GM18520 (cell line): ENCODE measurements around the gene PAM16.
"Not testable (repeated sequence)": the region's sequence is repeated elsewhere in the genome, so short reads cannot be mapped to it uniquely, and the experiment has no call there.

Experiments used
- ATAC-seq: cut with Tn5 transposase; IDR thresholded peaks from one replicate; pipeline ENCODE4 v1.9.1; 2021; ENCODE audit not compliant: unreplicated experiment

The PAM16 gene

GRCh38 chr16:4353675-4354074 is 2.6 kb upstream of the PAM16 start:
- ATAC-seq: no peak

- no peak for ATAC-seq
Measured at GRCh38 chr16:4352843-4353242, 1.7 kb upstream of the PAM16 start.

GRCh38 chr16:4351880-4352279 is 759 bp upstream of the PAM16 start:
- no peak for ATAC-seq

GRCh38 chr16:4350365-4350786 is 745 bp downstream of the PAM16 start:
- no peak for ATAC-seq

- ATAC-seq: no peak
Measured at GRCh38 chr16:4349332-4349731, 1.8 kb downstream of the PAM16 start.

- ATAC-seq: no peak
Measured at GRCh38 chr16:4347765-4348509, 3.2 kb downstream of the PAM16 start.

- no peak for ATAC-seq
Measured at GRCh38 chr16:4347010-4347409, 4.1 kb downstream of the PAM16 start.

GRCh38 chr16:4345836-4346781 is 5.0 kb downstream of the PAM16 start:
- ATAC-seq: no peak

- no peak for ATAC-seq
Measured at GRCh38 chr16:4344983-4345835, 5.9 kb downstream of the PAM16 start.

GRCh38 chr16:4344300-4344982 is 6.7 kb downstream of the PAM16 start:
- ATAC-seq: not testable (repeated sequence)

GRCh38 chr16:4342866-4343744 is 8.0 kb downstream of the PAM16 start:
- no peak for ATAC-seq

GRCh38 chr16:4341250-4341649 is 9.9 kb downstream of the PAM16 start:
- no peak for ATAC-seq

GRCh38 chr16:4340443-4340842 is 10.7 kb downstream of the PAM16 start:
- no peak for ATAC-seq

- no peak for ATAC-seq
Measured at GRCh38 chr16:4339909-4340308, 11.2 kb downstream of the PAM16 start.

- ATAC-seq: no peak
Measured at GRCh38 chr16:4339455-4339854, 11.7 kb downstream of the PAM16 start.

- no peak for ATAC-seq
Measured at GRCh38 chr16:4338712-4339299, 12.3 kb downstream of the PAM16 start.

GRCh38 chr16:4338125-4338582 is 13.0 kb downstream of the PAM16 start:
- ATAC-seq: no peak

- ATAC-seq: no peak
Measured at GRCh38 chr16:4337540-4338088, 13.5 kb downstream of the PAM16 start.
